ENCODE measurements around the gene TMC7. TPM values are rescaled to one million over a fixed set of nuclear protein-coding genes. Genes with fewer than 3 reads are reported as not detected.

Gene TMC7
- total RNA-seq, 6 experiments from 2014 or later, result 0.16 to 0.37 (median 0.27) TPM

- H3K36me3 ChIP-seq, result peaks cover 0 to 14% (median 0%) of the 10 kb centered on the region in 4 donors
- H3K4me1 ChIP-seq, result peaks cover 0 to 13% (median 0%) of the 10 kb centered on the region in 4 donors
- intact Hi-C loops (cut with DNase I), result loop anchor here in 1 of 2 donors (5.0 kb wide), 1 partner anchor 95 kb away; no protein-coding TSS in a partner anchor
- TF ChIP-seq POLR2A (IDR thresholded peaks at IDR 0.05) (no peak), CTCF (IDR thresholded peaks at IDR 0.05) (peak; percentile 54 to 78 (median 74))
- H3K27ac ChIP-seq, result no peak overlapping the region
- peak in 2 of 3 donors; percentile 54 to 68 for DNase-seq
- H3K9me3 ChIP-seq, result no peaks in the 10 kb centered on the region
- H3K27me3 ChIP-seq, result no peaks in the 10 kb centered on the region
- WGBS (ENCODE audit: insufficient coverage, low coverage, low lambda C conversion rate, missing lambda C conversion rate), result 70% methylated on average over 8 of the region's 21 CpGs
- H3K4me3 ChIP-seq, result no peak overlapping the region
- ATAC-seq, result peak; percentile 20 to 29 (median 26)
Observed at GRCh38 chr16:19071811-19072777, 88.4 kb downstream of the TMC7 start.

- intact Hi-C loops (cut with DNase I), result loop anchor here in 1 of 2 donors (5.0 kb wide), 1 partner anchor 96 kb away; no protein-coding TSS in a partner anchor
- peaks cover 0 to 22% (median 2%) of the 10 kb centered on the region in 4 donors for H3K36me3 ChIP-seq
- 82% methylated on average over 3 of the region's 3 CpGs for WGBS (ENCODE audit: insufficient coverage, low coverage, low lambda C conversion rate, missing lambda C conversion rate)
Observed at GRCh38 chr16:19073344-19073743, 89.6 kb downstream of the TMC7 start.

GRCh38 chr16:19073863-19074262 lies 90.1 kb downstream of the TMC7 start:
- Histone ChIP-seq H3K27me3 (no peaks in the 10 kb centered on the region), H3K9me3 (no peaks in the 10 kb centered on the region), H3K36me3 (peaks cover 0 to 27% (median 2%) of the 10 kb centered on the region in 4 donors), H3K4me3 (no peak overlapping the region), H3K4me1 (peaks cover 0 to 8% (median 0%) of the 10 kb centered on the region in 4 donors), H3K27ac (no peak overlapping the region)
- WGBS (ENCODE audit: insufficient coverage, low coverage, low lambda C conversion rate, missing lambda C conversion rate), result 77% methylated on average over 7 of the region's 7 CpGs
- intact Hi-C loops (cut with DNase I), result loop anchor here in 1 of 2 donors (5.0 kb wide), 1 partner anchor 97 kb away; no protein-coding TSS in a partner anchor
- no peak for DNase-seq
- TF ChIP-seq POLR2A (IDR thresholded peaks at IDR 0.05) (no peak), CTCF (IDR thresholded peaks at IDR 0.05) (no peak)
- no peak for ATAC-seq

More at GRCh38 chr16:19073344-19073743, 89.6 kb downstream of the TMC7 start:
- no peak overlapping the region for H3K27ac ChIP-seq
- H3K27me3 ChIP-seq, result no peaks in the 10 kb centered on the region
- H3K9me3 ChIP-seq, result no peaks in the 10 kb centered on the region
- DNase-seq (no peak), ATAC-seq (no peak)
- no peak overlapping the region for H3K4me3 ChIP-seq
- peaks cover 0 to 13% (median 0%) of the 10 kb centered on the region in 4 donors for H3K4me1 ChIP-seq
- TF ChIP-seq POLR2A (IDR thresholded peaks at IDR 0.05), result no peak
- TF ChIP-seq CTCF (IDR thresholded peaks at IDR 0.05), result no peak

- TF ChIP-seq CTCF (IDR thresholded peaks at IDR 0.05) (no peak), POLR2A (IDR thresholded peaks at IDR 0.05) (no peak)
- Histone ChIP-seq H3K4me3 (no peak overlapping the region), H3K4me1 (peaks cover 0 to 7% (median 0%) of the 10 kb centered on the region in 4 donors), H3K27me3 (no peaks in the 10 kb centered on the region), H3K36me3 (peaks cover 0 to 31% (median 2%) of the 10 kb centered on the region in 4 donors), H3K9me3 (no peaks in the 10 kb centered on the region), H3K27ac (no peak overlapping the region)
- ATAC-seq (no peak), DNase-seq (no peak)
- intact Hi-C loops (cut with DNase I), result no loop called here
- WGBS (ENCODE audit: insufficient coverage, low coverage, low lambda C conversion rate, missing lambda C conversion rate), result 90% methylated on average over 11 of the region's 12 CpGs
Observed at GRCh38 chr16:19075511-19075910, 91.8 kb downstream of the TMC7 start.

Measured in right lobe of liver (tissue), 6 donors.